PC-9 (cell line): ENCODE data around the gene ABLIM2. TPM values are rescaled to one million over a fixed set of nuclear protein-coding genes. Genes with fewer than 3 reads are reported as not detected.

ENCODE experiments used
- BruUV-seq: library from RNA; stranded (reverse); fragments of 400-500 nt; replicated peaks from 2 replicates; lab custom pipeline; 2021; lab: Mats Ljungman, UMichigan
- CTCF ChIA-PET: fragments of 300-600 bp; sonication (Branson Sonifier 250); formaldehyde crosslinking; loops from one replicate; lab custom pipeline; 2022; ENCODE audit warnings: antibody characterized with exemption; lab: Charles Lee
- POLR2A ChIA-PET: fragments of 300-600 bp; sonication (Branson Sonifier 250); formaldehyde crosslinking; loops from one replicate; lab custom pipeline; 2022; ENCODE audit warnings: antibody characterized with exemption; ENCODE audit not compliant: unreplicated experiment; lab: Charles Lee
- DNase-seq, 2 experiments: peaks; one replicate each; pipeline versions ENCODE4 v3.0.0 to v3.0.0-alpha.2; 2015 to 2022; ENCODE audit warnings: mixed read lengths in 1 of 2
- H2AFZ ChIP-seq: fragments of 200-600 bp; sonication (generic); 2 replicates; pipeline ENCODE4 v1.8.1; 2017; ENCODE audit warnings: antibody characterized with exemption
- H3F3A ChIP-seq: fragments of 200-600 bp; sonication (generic); 2 replicates; pipeline ENCODE4 v1.8.1; 2017; ENCODE audit warnings: antibody characterized with exemption, mild to moderate bottlenecking, low read depth; ENCODE audit not compliant: insufficient read depth
- H3K27ac ChIP-seq: fragments of 200-600 bp; sonication (generic); 2 replicates; pipeline ENCODE4 v1.6.1; 2016; ENCODE audit warnings: mixed run types
- H3K27me3 ChIP-seq: fragments of 200-600 bp; sonication (generic); 2 replicates; pipeline ENCODE4 v1.6.1; 2016; ENCODE audit warnings: low read depth, mixed run types; ENCODE audit not compliant: insufficient read depth
- H3K36me3 ChIP-seq: fragments of 200-600 bp; sonication (generic); 2 replicates; pipeline ENCODE4 v1.6.1; 2016; ENCODE audit warnings: low read depth, mixed run types
- H3K4me1 ChIP-seq: fragments of 200-600 bp; sonication (generic); replicated peaks from 2 replicates; pipeline ENCODE4 v1.6.1; 2016; ENCODE audit warnings: mixed run types; ENCODE audit not compliant: insufficient read depth
- H3K4me2 ChIP-seq: fragments of 200-600 bp; sonication (generic); 2 replicates; pipeline ENCODE4 v1.6.1; 2017; ENCODE audit warnings: mixed run types
- H3K4me3 ChIP-seq: fragments of 200-600 bp; sonication (generic); 2 replicates; pipeline ENCODE4 v1.6.1; 2016; ENCODE audit warnings: mixed run types
- H3K79me2 ChIP-seq: fragments of 200-600 bp; sonication (generic); 2 replicates; pipeline ENCODE4 v1.6.1; 2017; ENCODE audit warnings: low read depth, mixed run types
- H3K9me2 ChIP-seq: fragments of 200-600 bp; sonication (generic); 2 replicates; pipeline ENCODE4 v1.8.1; 2017; ENCODE audit warnings: mild to moderate bottlenecking; ENCODE audit not compliant: insufficient read depth
- H3K9me3 ChIP-seq: fragments of 200-600 bp; sonication (generic); 2 replicates; pipeline ENCODE4 v1.8.1; 2016; ENCODE audit warnings: low read depth; ENCODE audit not compliant: insufficient read depth
- H4K20me1 ChIP-seq: fragments of 200-600 bp; sonication (generic); 2 replicates; pipeline ENCODE4 v1.8.1; 2017; ENCODE audit not compliant: insufficient read depth
- CTCF ChIP-seq: fragments of 200-600 bp; sonication (generic); conservative IDR thresholded peaks from 2 replicates; pipeline ENCODE4 v1.6.1; 2017; ENCODE audit warnings: mixed run types, antibody characterized with exemption, mild to moderate bottlenecking, moderate library complexity
- EZH2 ChIP-seq: fragments of 200-600 bp; sonication (generic); IDR thresholded peaks from 2 replicates; pipeline ENCODE4 v1.8.0; 2017; ENCODE audit warnings: antibody characterized with exemption, low read depth
- intact Hi-C: fragments of 100-400 bp; cut with micrococcal nuclease; formaldehyde crosslinking; loops from one replicate; pipeline ENCODE4 v1.10.0; 2022; ENCODE audit not compliant: unreplicated experiment
- total RNA-seq: library from RNA; stranded (reverse); gene quantifications from 2 replicates; pipeline ENCODE4 v1.2.3, GENCODE V29; 2021

ABLIM2 gene
- total RNA-seq, 1 experiment from 2014 or later, result 1.6 TPM

- Histone ChIP-seq H3K9me2 (no peaks in the 10 kb centered on the region), H3K27ac (no peak overlapping the region), H3K79me2 (no peaks in the 10 kb centered on the region), H3K4me3 (no peak overlapping the region), H3K4me1 (peaks cover 6% of the 10 kb centered on the region), H4K20me1 (no peaks in the 10 kb centered on the region), H3K9me3 (no peaks in the 10 kb centered on the region), H3K27me3 (no peaks in the 10 kb centered on the region), H3K36me3 (no peaks in the 10 kb centered on the region), H2AFZ (no peak overlapping the region), H3K4me2 (no peak overlapping the region), H3F3A (peaks cover 7% of the 10 kb centered on the region)
- intact Hi-C loops, result no loop called here
- TF ChIP-seq CTCF (no peak), EZH2 (no peak)
- POLR2A ChIA-PET, result no interaction called here
- BruUV-seq, result no TSS peak
- CTCF ChIA-PET, result no interaction called here
- no peak for DNase-seq
Measured at GRCh38 chr4:7950301-7951092, 208.1 kb downstream of the ABLIM2 start.

- no peak for TF ChIP-seq EZH2
- no peak for TF ChIP-seq CTCF
- no peaks in the 10 kb centered on the region for H3K9me3 ChIP-seq
- no peak overlapping the region for H3K4me2 ChIP-seq
- CTCF ChIA-PET, result interaction anchor here (0.6 kb wide), 1 partner anchor 54 kb away, joined by 13 read pairs; no protein-coding TSS in a partner anchor
- no peak for DNase-seq
- H3K4me1 ChIP-seq, result no peaks in the 10 kb centered on the region
- H3K36me3 ChIP-seq, result no peaks in the 10 kb centered on the region
- no peaks in the 10 kb centered on the region for H3K9me2 ChIP-seq
- intact Hi-C loops, result no loop called here
- POLR2A ChIA-PET, result interaction anchor here (0.6 kb wide), 1 partner anchor 10 kb away, joined by 4 read pairs; no protein-coding TSS in a partner anchor
- no TSS peak for BruUV-seq
- H3K79me2 ChIP-seq, result no peaks in the 10 kb centered on the region
- 0 out of 2 replicates have a peak, but pooled peaks cover under 1% of the 10 kb centered on the region for H3F3A ChIP-seq
- H2AFZ ChIP-seq, result no peak overlapping the region
- no peak overlapping the region for H3K4me3 ChIP-seq
- no peak overlapping the region for H3K27ac ChIP-seq
- no peaks in the 10 kb centered on the region for H4K20me1 ChIP-seq
- H3K27me3 ChIP-seq, result no peaks in the 10 kb centered on the region
Measured at GRCh38 chr4:7949759-7950158, 208.9 kb downstream of the ABLIM2 start.

GRCh38 chr4:7947927-7948326 is 210.7 kb downstream of the ABLIM2 start:
- Histone ChIP-seq H3K9me2 (no peaks in the 10 kb centered on the region), H3K27ac (no peak overlapping the region), H3K4me2 (no peak overlapping the region), H3K79me2 (no peaks in the 10 kb centered on the region), H3K4me3 (no peak overlapping the region), H3K9me3 (no peaks in the 10 kb centered on the region), H4K20me1 (no peaks in the 10 kb centered on the region), H3K27me3 (no peaks in the 10 kb centered on the region), H3F3A (peaks cover under 1% of the 10 kb centered on the region; the same call in 1 of the 2 replicates), H3K4me1 (peaks cover 7% of the 10 kb centered on the region), H2AFZ (no peak overlapping the region), H3K36me3 (no peaks in the 10 kb centered on the region)
- BruUV-seq, result no TSS peak
- intact Hi-C loops, result no loop called here
- DNase-seq, result no peak
- CTCF ChIA-PET, result no interaction called here
- POLR2A ChIA-PET, result no interaction called here
- no peak for TF ChIP-seq EZH2
- no peak for TF ChIP-seq CTCF
